Chondrocyte (in vitro differentiated cells): ENCODE measurements around the gene NEK6. TPM values are rescaled to one million over a fixed set of nuclear protein-coding genes. Genes with fewer than 3 reads are reported as not detected.

Source experiments
- DNase-seq: peaks from one replicate; pipeline ENCODE4 v3.0.0; 2021; ENCODE audit warnings: mixed read lengths, low spot score
- H3K27ac Mint-ChIP-seq: one replicate; pipeline ENCODE4 v1.8.0; 2021; ENCODE audit warnings: mild to moderate bottlenecking, moderate library complexity, mixed read lengths; ENCODE audit not compliant: unreplicated experiment
- H3K27me3 Mint-ChIP-seq: 2 replicates; pipeline ENCODE4 v1.8.0; 2021; ENCODE audit warnings: low read depth, mixed read lengths
- H3K36me3 Mint-ChIP-seq: 2 replicates; pipeline ENCODE4 v1.8.0; 2021; ENCODE audit warnings: low read depth, mixed read lengths
- H3K4me1 Mint-ChIP-seq: 2 replicates; pipeline ENCODE4 v1.8.0; 2021; ENCODE audit warnings: low read depth, mild to moderate bottlenecking, mixed read lengths
- H3K4me3 Mint-ChIP-seq: one replicate; pipeline ENCODE4 v1.8.0; 2021; ENCODE audit warnings: mild to moderate bottlenecking, moderate library complexity, mixed read lengths; ENCODE audit not compliant: unreplicated experiment
- H3K9me3 Mint-ChIP-seq: 2 replicates; pipeline ENCODE4 v1.8.0; 2021; ENCODE audit warnings: low read depth, mixed read lengths
- CTCF ChIP-seq: fragments of 200-600 bp; sonication (generic); IDR thresholded peaks from 2 replicates; pipeline ENCODE4 v1.5.0; 2021; ENCODE audit warnings: antibody characterized with exemption, mild to moderate bottlenecking, moderate library complexity
- total RNA-seq: library from RNA; stranded (reverse); gene quantifications from 3 replicates; pipeline ENCODE4 v1.2.1, GENCODE V29; 2021

NEK6 gene
- total RNA-seq, 1 donor from 2014 or later: 110 TPM

GRCh38 chr9:124215956-124216355 lies 41.8 kb upstream of the NEK6 start:
- Mint-ChIP-seq H3K27me3 (no peaks in the 10 kb centered on the region), H3K9me3 (no peaks in the 10 kb centered on the region), H3K27ac (no peak overlapping the region), H3K36me3 (no peaks in the 10 kb centered on the region), H3K4me1 (peaks cover 18% of the 10 kb centered on the region), H3K4me3 (no peak overlapping the region)
- DNase-seq: peak; percentile 29
- no peak for TF ChIP-seq CTCF

GRCh38 chr9:124216474-124217176 lies 41.1 kb upstream of the NEK6 start:
- Mint-ChIP-seq H3K4me3 (no peak overlapping the region), H3K27me3 (no peaks in the 10 kb centered on the region), H3K27ac (no peak overlapping the region), H3K9me3 (no peaks in the 10 kb centered on the region), H3K36me3 (no peaks in the 10 kb centered on the region), H3K4me1 (peaks cover 25% of the 10 kb centered on the region)
- DNase-seq: peak; percentile 39
- no peak for TF ChIP-seq CTCF

- Mint-ChIP-seq H3K9me3 (no peaks in the 10 kb centered on the region), H3K4me3 (no peak overlapping the region), H3K36me3 (no peaks in the 10 kb centered on the region), H3K27me3 (no peaks in the 10 kb centered on the region), H3K27ac (no peak overlapping the region), H3K4me1 (peaks cover 17% of the 10 kb centered on the region)
- no peak for TF ChIP-seq CTCF
- DNase-seq: peak; percentile 26
Observed at GRCh38 chr9:124217836-124218437, 39.8 kb upstream of the NEK6 start.

GRCh38 chr9:124218438-124218982 lies 39.2 kb upstream of the NEK6 start:
- TF ChIP-seq CTCF: peak; percentile 35
- peak; percentile 54 for DNase-seq
- Mint-ChIP-seq H3K36me3 (no peaks in the 10 kb centered on the region), H3K4me3 (no peak overlapping the region), H3K9me3 (no peaks in the 10 kb centered on the region), H3K27me3 (no peaks in the 10 kb centered on the region), H3K27ac (no peak overlapping the region), H3K4me1 (peaks cover 17% of the 10 kb centered on the region)

- Mint-ChIP-seq H3K27me3 (no peaks in the 10 kb centered on the region), H3K27ac (no peak overlapping the region), H3K36me3 (no peaks in the 10 kb centered on the region)
Observed at GRCh38 chr9:124218987-124219461, 38.7 kb upstream of the NEK6 start.

More at GRCh38 chr9:124218987-124219461, 38.7 kb upstream of the NEK6 start:
- no peak for TF ChIP-seq CTCF
- peak; percentile 6 for DNase-seq
- Mint-ChIP-seq H3K4me3 (no peak overlapping the region), H3K4me1 (peaks cover 17% of the 10 kb centered on the region), H3K9me3 (no peaks in the 10 kb centered on the region)
